Common myeloid progenitor, CD34-positive (primary cell): Measurements from ENCODE around the gene CHP1.
"Not testable (repeated sequence)": the region's sequence is repeated elsewhere in the genome, so short reads cannot be mapped to it uniquely, and the experiment has no call there.

Source experiments
- CTCF ChIA-PET: fragments of 350-600 bp; sonication (Branson Sonifier 250); formaldehyde crosslinking; loops from one replicate; lab custom pipeline; 2021; ENCODE audit warnings: antibody characterized with exemption; lab: Charles Lee
- POLR2A ChIA-PET: fragments of 350-600 bp; sonication (Branson Sonifier 250); formaldehyde crosslinking; loops from one replicate; lab custom pipeline; 2021; ENCODE audit warnings: antibody characterized with exemption; lab: Charles Lee
- DNase-seq, 3 donors: peaks; one replicate each; pipeline versions ENCODE4 v3.0.0 to v3.0.0-alpha.2; 2013
- H3K27ac ChIP-seq, 2 experiments: 1 replicate in 1 of 2; 2 replicates in 1 of 2; pipeline ENCODE4 v1.7.0; 2013; ENCODE audit warnings: inconsistent platforms in 2 of 2, low read length in 2 of 2, mild to moderate bottlenecking in 2 of 2, low read depth in 1 of 2, moderate library complexity in 1 of 2; ENCODE audit not compliant: severe bottlenecking in 2 of 2, insufficient read depth in 1 of 2, poor library complexity in 1 of 2
- H3K27me3 ChIP-seq, 5 experiments: replicated peaks in 2 of 5; 1 replicate in 3 of 5; 2 replicates in 2 of 5; pipeline versions ENCODE4 v1.6.1 to v1.7.0; 2013; ENCODE audit warnings: low read length in 4 of 5, mild to moderate bottlenecking in 2 of 5, moderate library complexity in 2 of 5, inconsistent platforms in 1 of 5; ENCODE audit not compliant: insufficient read depth in 5 of 5, control insufficient read depth in 4 of 5
- H3K36me3 ChIP-seq, 4 experiments: 1 replicate in 2 of 4; 2 replicates in 2 of 4; pipeline versions ENCODE4 v1.6.1 to v1.7.0; 2013; ENCODE audit warnings: low read length in 3 of 4, control low read depth in 1 of 4, mild to moderate bottlenecking in 1 of 4; ENCODE audit not compliant: control insufficient read depth in 4 of 4, insufficient read depth in 4 of 4
- H3K4me1 ChIP-seq, 4 experiments: 1 replicate in 3 of 4; 2 replicates in 1 of 4; pipeline versions ENCODE4 v1.6.1 to v1.7.1; 2013; ENCODE audit warnings: low read length in 3 of 4, mild to moderate bottlenecking in 3 of 4, control low read depth in 1 of 4, inconsistent platforms in 1 of 4, moderate library complexity in 1 of 4; ENCODE audit not compliant: control insufficient read depth in 4 of 4, insufficient read depth in 4 of 4; ENCODE audit errors: control extremely low read depth in 1 of 4
- H3K4me3 ChIP-seq, 7 experiments: 1 replicate in 4 of 7; 2 replicates in 3 of 7; pipeline versions ENCODE4 v1.5.1 to v1.7.0; 2013; ENCODE audit warnings: mild to moderate bottlenecking in 7 of 7, low read length in 6 of 7, moderate library complexity in 6 of 7, inconsistent platforms in 2 of 7, low read depth in 2 of 7, control low read depth in 1 of 7; ENCODE audit not compliant: insufficient read depth in 4 of 7, control insufficient read depth in 1 of 7; ENCODE audit errors: extremely low read depth in 1 of 7
- H3K9me3 ChIP-seq, 5 experiments: 1 replicate in 4 of 5; 2 replicates in 1 of 5; pipeline versions ENCODE4 v1.6.1 to v1.7.1; 2013; ENCODE audit warnings: low read length in 4 of 5, mild to moderate bottlenecking in 2 of 5, inconsistent platforms in 1 of 5, low read depth in 1 of 5, moderate library complexity in 1 of 5; ENCODE audit not compliant: control insufficient read depth in 4 of 5, insufficient read depth in 2 of 5; ENCODE audit errors: control extremely low read depth in 1 of 5
- WGBS: methylation state at CpG from one replicate; pipeline ENCODE4 v1.1.5; 2013; ENCODE audit not compliant: insufficient coverage; 5-methylcytosine and 5-hydroxymethylcytosine counted together

CHP1 gene

DNA sequence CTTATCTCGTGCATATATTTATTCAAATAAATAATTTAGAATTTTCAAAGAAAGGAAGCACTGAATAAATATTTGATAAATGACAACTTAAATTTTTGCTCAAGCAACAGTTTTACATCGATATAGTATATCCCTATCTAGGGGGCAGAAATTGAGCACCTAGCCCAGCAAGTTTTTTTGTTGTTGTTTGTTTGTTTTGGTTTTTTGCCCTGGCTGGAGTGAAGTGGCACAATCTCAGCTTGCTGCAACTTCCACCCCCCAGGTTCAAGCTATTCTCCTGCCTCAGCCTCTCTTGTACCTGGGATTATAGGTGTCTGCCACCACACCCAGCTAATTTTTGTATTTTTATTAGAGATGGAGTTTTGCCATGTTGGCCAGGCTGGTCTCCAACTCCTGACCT lies 58.9 kb downstream of the CHP1 start:
- no peak overlapping the region for H3K4me3 ChIP-seq
- ChIA-PET POLR2A (no interaction called here), CTCF (interaction anchor here (1.6 to 2.5 kb wide), 3 partner anchors 11 to 48 kb away, joined by 3 to 7 read pairs (median 7); no protein-coding TSS in a partner anchor)
- peaks cover 3 to 57% (median 23%) of the 10 kb centered on the region in 4 experiments for H3K36me3 ChIP-seq
- WGBS = no CpG with 5 or more reads among the region's 2 CpGs
- H3K27ac ChIP-seq = no peak overlapping the region
- H3K4me1 ChIP-seq = peaks cover 7 to 31% (median 21%) of the 10 kb centered on the region in 4 experiments
- H3K9me3 ChIP-seq = no peaks in the 10 kb centered on the region
- DNase-seq = no peak
- no peaks in the 10 kb centered on the region for H3K27me3 ChIP-seq

DNA sequence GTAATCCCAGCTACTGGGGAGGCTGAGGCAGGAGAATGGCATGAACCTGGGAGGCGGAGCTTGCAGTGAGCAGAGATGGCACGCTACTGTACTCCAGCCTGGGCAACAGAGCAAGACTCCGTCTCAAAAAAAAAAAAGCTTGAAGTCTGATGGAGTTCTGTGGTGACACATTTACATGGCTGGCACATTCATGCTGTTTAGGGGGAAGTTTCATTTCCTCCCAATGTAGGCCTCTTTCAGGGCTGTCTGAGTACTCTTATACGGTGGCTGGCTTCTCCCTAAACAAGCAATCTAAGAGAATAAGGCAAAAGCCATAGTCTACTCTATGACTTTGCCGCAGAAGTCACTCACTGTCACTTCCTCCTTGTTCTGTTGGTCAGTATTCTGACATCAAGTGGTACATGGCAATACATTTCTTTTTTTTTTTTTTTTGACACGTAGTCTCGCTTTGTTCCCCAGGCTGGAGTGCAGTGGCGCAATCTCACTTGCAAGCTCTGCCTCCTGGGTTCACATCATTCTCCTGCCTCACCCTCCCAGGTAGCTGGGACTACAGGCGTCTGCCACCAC lies 60.1 kb downstream of the CHP1 start:
- ChIA-PET POLR2A (interaction anchor here (0.6 kb wide), 2 partner anchors 57 to 626 kb away, joined by 3 to 4 read pairs; no protein-coding TSS in a partner anchor), CTCF (interaction anchor here (0.6 to 2.4 kb wide), 6 partner anchors 9 to 213 kb away, joined by 3 to 7 read pairs (median 3); partner anchors contain the start of genes NUSAP1 and OIP5)
- H3K4me1 ChIP-seq = peaks cover 2 to 24% (median 16%) of the 10 kb centered on the region in 4 experiments
- H3K27me3 ChIP-seq = no peaks in the 10 kb centered on the region
- whole genome bisulfite sequencing = 60% methylated on average over 5 of the region's 9 CpGs
- peak overlapping the region in 1 of 2 experiments; percentile 22 for H3K27ac ChIP-seq
- DNase-seq = peak; percentile 28 to 63 (median 53)
- H3K9me3 ChIP-seq = no peaks in the 10 kb centered on the region
- H3K4me3 ChIP-seq = no peak overlapping the region
- peaks cover 3 to 57% (median 24%) of the 10 kb centered on the region in 4 experiments for H3K36me3 ChIP-seq

DNA sequence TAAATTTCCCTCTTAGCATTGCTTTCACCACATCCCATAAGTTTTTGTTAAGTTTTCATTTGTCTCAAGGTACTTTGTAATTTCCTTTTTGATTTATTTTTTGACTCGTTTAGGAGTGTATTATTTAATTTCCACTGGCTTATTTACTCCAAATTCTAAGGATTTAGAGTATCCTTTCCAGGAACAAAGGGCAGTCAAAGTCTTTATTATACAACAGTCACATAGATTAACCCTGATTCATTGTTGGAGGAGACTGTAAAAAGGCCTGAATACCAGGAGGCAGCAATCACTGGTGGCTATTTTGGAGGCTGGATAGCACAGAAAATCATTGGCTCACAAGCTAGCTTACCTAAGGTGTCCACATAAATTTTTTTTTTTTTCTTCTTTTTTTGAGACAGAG lies 61.5 kb downstream of the CHP1 start:
- Histone ChIP-seq H3K4me1 (peaks cover 2 to 22% (median 12%) of the 10 kb centered on the region in 4 experiments), H3K9me3 (no peaks in the 10 kb centered on the region), H3K36me3 (peaks cover 3 to 51% (median 20%) of the 10 kb centered on the region in 4 experiments), H3K4me3 (no peak overlapping the region), H3K27ac (peak overlapping the region in 1 of 2 experiments; percentile 29), H3K27me3 (no peaks in the 10 kb centered on the region)
- CTCF ChIA-PET = interaction anchor here (1.5 to 2.4 kb wide), 3 partner anchors 8 to 146 kb away, joined by 3 to 7 read pairs (median 4); no protein-coding TSS in a partner anchor
- DNase-seq = no peak
- POLR2A ChIA-PET = interaction anchor here (0.6 kb wide), 1 partner anchor 11 kb away, joined by 4 read pairs; no protein-coding TSS in a partner anchor
- WGBS = no CpG with 5 or more reads among the region's 1 CpG

DNA sequence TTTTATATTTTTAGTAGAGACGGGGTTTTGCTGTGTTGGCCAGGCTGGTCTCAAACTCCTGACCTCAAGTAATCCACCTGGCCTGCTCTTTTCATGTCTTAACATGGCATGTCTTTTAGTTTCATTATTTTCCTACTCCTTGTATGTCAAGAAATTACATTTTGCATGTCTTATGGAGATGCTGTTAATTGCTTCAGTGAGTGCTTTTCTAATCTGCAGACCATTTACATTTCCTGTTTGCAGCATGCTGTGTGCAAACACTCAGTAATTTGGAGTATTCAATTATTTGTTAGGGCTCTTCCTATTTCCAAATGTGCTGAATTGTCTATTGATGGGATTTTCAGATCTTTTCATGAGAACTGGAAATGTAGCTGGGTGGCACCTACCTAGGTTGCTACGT lies 70.1 kb downstream of the CHP1 start:
- CTCF ChIA-PET = interaction anchor here (0.8 to 2.4 kb wide), 2 partner anchors 10 to 30 kb away, joined by 3 to 7 read pairs; no protein-coding TSS in a partner anchor
- DNase-seq, H3K4me3 ChIP-seq, H3K27ac ChIP-seq, POLR2A ChIA-PET, H3K27me3 ChIP-seq, H3K9me3 ChIP-seq: not testable (repeated sequence)
- 100% methylated on average over 1 of the region's 2 CpGs for WGBS
- Histone ChIP-seq H3K4me1 (peaks cover 5 to 28% (median 14%) of the 10 kb centered on the region in 4 experiments), H3K36me3 (peaks cover 5 to 19% (median 11%) of the 10 kb centered on the region in 4 experiments)

DNA sequence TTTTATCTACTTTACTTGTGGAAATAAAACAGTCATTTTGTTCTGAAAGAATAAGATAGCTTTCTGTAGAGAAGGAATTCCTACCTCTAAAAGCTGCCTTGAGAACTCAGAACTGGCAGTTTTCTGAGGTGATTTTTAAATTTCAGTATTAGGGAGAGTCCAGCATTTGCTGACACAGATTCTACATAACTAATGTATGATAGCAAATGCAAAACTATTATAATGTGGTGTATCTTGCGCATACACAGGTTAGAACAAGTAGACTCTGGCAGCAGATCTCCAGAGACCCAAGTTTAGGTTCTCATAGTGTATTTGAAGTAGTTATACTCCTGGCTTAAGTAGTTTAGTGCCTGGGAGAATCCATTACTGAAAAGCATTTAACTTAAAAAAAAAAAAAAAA lies 70.5 kb downstream of the CHP1 start:
- H3K9me3 ChIP-seq = no peaks in the 10 kb centered on the region
- no peak for DNase-seq
- CTCF ChIA-PET = interaction anchor here (0.8 to 2.4 kb wide), 2 partner anchors 10 to 30 kb away, joined by 3 to 7 read pairs; no protein-coding TSS in a partner anchor
- POLR2A ChIA-PET = no interaction called here
- no peaks in the 10 kb centered on the region for H3K27me3 ChIP-seq
- peaks cover 5 to 33% (median 16%) of the 10 kb centered on the region in 4 experiments for H3K4me1 ChIP-seq
- no CpG with 5 or more reads among the region's 1 CpG for WGBS
- H3K27ac ChIP-seq = no peak overlapping the region
- peaks cover 7 to 19% (median 9%) of the 10 kb centered on the region in 4 experiments for H3K36me3 ChIP-seq
- no peak overlapping the region for H3K4me3 ChIP-seq

DNA sequence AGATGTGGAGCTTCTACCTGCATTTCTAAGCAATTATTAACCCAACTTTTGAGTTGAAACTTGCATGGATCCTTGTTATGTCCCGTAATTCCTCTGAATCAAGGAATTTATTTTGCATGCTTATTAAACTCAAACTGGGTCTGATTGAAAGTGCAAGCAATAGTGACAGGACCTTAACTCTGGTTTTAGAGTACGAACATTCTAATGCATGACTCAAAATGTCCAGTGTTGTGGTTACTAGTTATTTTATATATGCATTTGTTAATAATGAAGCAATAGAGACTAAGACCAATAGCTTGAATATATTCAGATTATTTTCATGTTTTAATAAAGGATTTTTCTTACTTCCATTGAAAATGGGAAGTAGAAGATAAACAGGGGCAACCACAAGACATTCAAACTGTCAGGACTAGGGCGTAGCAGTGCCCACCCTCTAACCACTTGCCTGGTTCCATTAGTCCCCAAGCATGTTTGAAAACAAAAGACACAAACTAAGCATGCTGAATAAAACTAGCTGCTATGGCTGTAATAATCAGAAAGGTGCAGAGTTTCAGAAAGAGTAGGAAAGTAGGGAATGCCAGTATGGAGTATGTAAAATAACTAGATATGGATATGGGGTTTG lies 73.2 kb downstream of the CHP1 start:
- Histone ChIP-seq H3K36me3 (peaks cover 3 to 13% (median 5%) of the 10 kb centered on the region in 4 experiments), H3K4me3 (peak overlapping the region in 4 of 7 experiments; percentile 0 to 54 (median 20)), H3K27ac (peak overlapping the region; percentile 9 to 60), H3K27me3 (no peaks in the 10 kb centered on the region), H3K9me3 (no peaks in the 10 kb centered on the region), H3K4me1 (peaks cover 5 to 34% (median 17%) of the 10 kb centered on the region in 4 experiments)
- ChIA-PET CTCF (interaction anchor here (1.9 to 3.3 kb wide), 4 partner anchors 10 to 28 kb away, joined by 6 to 13 read pairs (median 8); partner anchors contain the start of genes NUSAP1 and OIP5), POLR2A (interaction anchor here (0.5 kb wide), 1 partner anchor 89 kb away, joined by 3 read pairs; no protein-coding TSS in a partner anchor)
- peak; percentile 48 to 88 (median 82) for DNase-seq
- 45% methylated on average over 2 of the region's 3 CpGs for WGBS
